C4-2B (cell line): ENCODE measurements around the gene EPHA6.

ENCODE experiments used
- CTCF ChIP-seq: fragments of 450-650 bp; conservative IDR thresholded peaks from 2 replicates; pipeline ENCODE4 v1.5.1; 2017; ENCODE audit warnings: mild to moderate bottlenecking
- ZFX ChIP-seq: fragments of 450-650 bp; IDR thresholded peaks from 2 replicates; pipeline ENCODE4 v1.6.1; 2017

GRCh38 chr3:96900031-96900430, 85.6 kb downstream of the EPHA6 start:
- TF ChIP-seq CTCF (no peak), ZFX (no peak)
